Measurements from ENCODE around the gene GRK2. TPM values are rescaled to one million over a fixed set of nuclear protein-coding genes. Genes with fewer than 3 reads are reported as not detected.

Gene GRK2
- total and polyA plus RNA-seq, 2 donors (not counting 3 experiments of a cell fraction or from before 2014, with no cell fraction given): 57.9 to 62.3 TPM

DNA sequence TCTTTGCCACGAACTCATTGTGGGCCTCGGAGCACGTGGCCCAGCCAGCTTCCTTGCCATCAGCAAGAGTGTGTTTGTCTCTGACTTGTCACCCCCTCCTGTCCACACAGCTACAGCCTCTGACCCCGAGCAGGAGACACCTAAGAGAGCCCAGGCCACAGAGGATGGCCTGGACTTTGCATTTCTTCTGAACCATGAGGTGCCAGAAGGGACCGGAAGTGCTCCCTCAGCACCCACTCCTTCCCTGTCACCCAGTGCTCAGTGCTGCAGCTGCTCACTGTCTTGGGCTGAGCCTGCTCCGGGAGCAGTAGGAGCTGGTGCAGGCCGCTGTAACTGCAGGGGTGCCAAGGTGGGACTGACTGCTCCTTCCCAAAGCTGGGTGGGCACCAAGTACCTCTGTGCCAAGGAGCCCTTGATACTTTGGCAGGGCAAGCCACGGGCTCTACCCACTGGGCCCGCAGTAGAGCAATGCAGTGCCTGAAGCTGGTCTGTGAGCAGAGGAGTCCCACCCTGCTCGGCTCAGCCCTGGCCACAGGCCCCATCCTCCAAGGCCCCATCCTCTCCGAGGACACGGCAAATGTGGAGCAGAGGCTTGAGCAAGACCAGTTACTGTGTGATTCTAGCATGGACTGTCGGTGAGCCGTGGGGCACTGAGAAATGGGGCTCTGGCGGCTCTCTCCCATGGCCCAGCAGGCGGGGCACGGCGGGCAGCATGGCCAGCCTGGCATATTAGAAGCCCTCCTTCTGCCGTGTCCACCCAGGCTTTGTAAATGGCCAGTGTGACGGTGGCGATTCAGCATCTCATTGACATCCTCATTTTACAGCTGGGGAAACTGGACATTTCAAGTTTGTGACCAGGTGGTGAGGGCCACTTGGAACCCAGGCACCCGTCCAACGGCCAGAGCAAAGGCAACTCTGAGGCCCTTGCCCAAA lies 6.3 kb downstream of the GRK2 start:
- peaks cover 0 to 9% of the 10 kb centered on the region in 2 experiments for H3K36me3 ChIP-seq (ENCODE audit: control insufficient read depth in 2 of 2, extremely low read depth in 1 of 2, insufficient read depth in 2 of 2, low read length in 2 of 2)
- dilution Hi-C loops (cut with MboI; ENCODE audit: extremely low pct_ligation_motif_present, low sequenced_read_pairs) (no loop called here), intact Hi-C loops (cut with micrococcal nuclease) (no loop called here)
- H3K4me2 ChIP-seq (ENCODE audit: insufficient read depth, low read length): no peak overlapping the region
- H3K4me3 ChIP-seq (replicated peaks in 1 of 3; ENCODE audit: insufficient read depth in 1 of 3, low read depth in 1 of 3, low read length in 3 of 3): no peak overlapping the region
- FAIRE-seq (no peak), DNase-seq (ENCODE audit: low read depth, low spot score) (no peak)
- ChIA-PET POLR2A (no interaction called here), CTCF (interaction anchor here (1.0 to 2.4 kb wide), 3 partner anchors 11 to 79 kb away, joined by 3 to 12 read pairs (median 3); no protein-coding TSS in a partner anchor)
- no peaks in the 10 kb centered on the region for H4K20me1 ChIP-seq (replicated peaks; ENCODE audit: control insufficient read depth, extremely low read depth, insufficient read depth, low read length)
- H3K4me1 ChIP-seq (ENCODE audit: control insufficient read depth, extremely low read depth, insufficient read depth, low read length): peaks cover 40% of the 10 kb centered on the region
- H3K27ac ChIP-seq (ENCODE audit: insufficient read depth, low read depth, low read length): no peak overlapping the region
- H3K9ac ChIP-seq (replicated peaks; ENCODE audit: extremely low read depth, insufficient read depth, low read length): no peak overlapping the region
- TF ChIP-seq JUN (IDR thresholded peaks at IDR 0.05; ENCODE audit: borderline replicate concordance, insufficient read depth, insufficient read length, low read depth) (no peak), GATA2 (IDR thresholded peaks at IDR 0.05; ENCODE audit: insufficient read depth, insufficient read length, low read depth, low read length) (no peak), FOS (IDR thresholded peaks at IDR 0.05; ENCODE audit: borderline replicate concordance, insufficient read depth, low read length) (no peak), MYC (IDR thresholded peaks at IDR 0.05; ENCODE audit: low read depth, low read length) (no peak), EZH2 (IDR thresholded peaks at IDR 0.05; ENCODE audit: borderline replicate concordance, low read depth, low read length, severe bottlenecking) (no peak), POLR2A (IDR thresholded peaks at IDR 0.05; ENCODE audit: low read depth, low read length) (no peak)
- BruUV-seq (replicated peaks): no TSS peak
- no peaks in the 10 kb centered on the region for H3K9me1 ChIP-seq (replicated peaks; ENCODE audit: control insufficient read depth, extremely low read depth, insufficient read depth, low read length)
- peaks cover 82% of the 10 kb centered on the region for H3K79me2 ChIP-seq (ENCODE audit: control insufficient read depth, insufficient read depth, low read length)
- H3K27me3 ChIP-seq (ENCODE audit: control insufficient read depth in 2 of 2, insufficient read depth in 2 of 2, low read length in 2 of 2): no peaks in the 10 kb centered on the region
- H2AFZ ChIP-seq (ENCODE audit: low read depth, low read length): no peak overlapping the region
- H3K9me3 ChIP-seq (replicated peaks; ENCODE audit: control insufficient read depth, insufficient read depth, low read length): no peaks in the 10 kb centered on the region
